HUES64 (cell line): Measurements from ENCODE around the gene ZNF503.
"Not testable (repeated sequence)": the region's sequence is repeated elsewhere in the genome, so short reads cannot be mapped to it uniquely, and the experiment has no call there.

Experiments
- H3K27ac ChIP-seq: 2 replicates; pipeline ENCODE4 v1.7.0; 2013; ENCODE audit warnings: low read depth, low read length, inconsistent platforms
- H3K27me3 ChIP-seq: 2 replicates; pipeline ENCODE4 v1.6.1; 2013; ENCODE audit warnings: mild to moderate bottlenecking, low read length; ENCODE audit not compliant: insufficient read depth
- H3K36me3 ChIP-seq: 2 replicates; pipeline ENCODE4 v1.6.1; 2013; ENCODE audit warnings: mild to moderate bottlenecking, low read length; ENCODE audit not compliant: insufficient read depth
- H3K4me1 ChIP-seq: 2 replicates; pipeline ENCODE4 v1.6.1; 2013; ENCODE audit warnings: mild to moderate bottlenecking, low read length, moderate library complexity; ENCODE audit not compliant: insufficient read depth
- H3K4me3 ChIP-seq: 2 replicates; pipeline ENCODE4 v1.5.1; 2013; ENCODE audit warnings: mild to moderate bottlenecking, low read length, moderate library complexity
- H3K9ac ChIP-seq: 2 replicates; pipeline ENCODE4 v1.6.1; 2013; ENCODE audit warnings: mild to moderate bottlenecking, low read depth, low read length
- H3K9me3 ChIP-seq: 2 replicates; pipeline ENCODE4 v1.6.1; 2013; ENCODE audit warnings: low read depth, low read length; ENCODE audit not compliant: insufficient read depth
- WGBS: fragments of 150-250, 120-280 bp; methylation state at CpG from one replicate; pipeline ENCODE4 v1.1.7; 2013; ENCODE audit warnings: missing lambda C conversion rate; 5-methylcytosine and 5-hydroxymethylcytosine counted together

The ZNF503 gene

GRCh38 chr10:75359876-75360275, 41.7 kb downstream of the ZNF503 start:
- not testable (repeated sequence) for H3K4me1 ChIP-seq, H3K27ac ChIP-seq, H3K36me3 ChIP-seq, H3K4me3 ChIP-seq, H3K9ac ChIP-seq, H3K9me3 ChIP-seq, H3K27me3 ChIP-seq
- WGBS, result 95% methylated on average over 8 of the region's 8 CpGs

DNA sequence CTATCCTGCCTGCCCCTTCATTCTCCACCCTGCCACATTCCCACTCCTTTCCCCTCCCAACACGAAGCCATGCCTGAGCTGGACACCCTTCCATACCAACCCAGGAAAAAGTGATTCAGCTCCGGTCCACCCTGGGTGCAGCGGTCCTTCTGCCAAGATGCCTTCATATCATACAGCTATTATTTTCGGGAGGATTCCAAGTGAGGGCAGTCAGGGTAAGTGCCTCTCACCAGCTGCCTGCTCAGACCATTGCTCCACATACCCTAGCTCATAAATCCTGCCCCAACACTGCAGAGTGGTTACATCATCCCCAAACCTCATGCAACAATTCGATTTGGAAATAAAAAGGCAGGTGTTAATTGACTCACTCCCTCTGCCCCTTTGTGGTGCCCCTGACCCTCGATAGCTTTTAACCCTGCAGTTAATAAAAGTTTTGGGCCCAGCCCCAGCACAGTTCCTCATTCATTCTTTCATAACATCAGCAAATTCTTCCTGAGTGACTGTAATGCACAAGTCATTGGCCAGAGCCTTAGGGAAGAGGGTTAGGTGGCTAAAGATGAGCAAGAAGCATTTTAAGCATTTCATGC, 42.6 kb downstream of the ZNF503 start:
- no peak overlapping the region for H3K9ac ChIP-seq
- H3K4me3 ChIP-seq, result no peak overlapping the region
- H3K36me3 ChIP-seq, result no peaks in the 10 kb centered on the region
- H3K9me3 ChIP-seq, result no peaks in the 10 kb centered on the region
- H3K4me1 ChIP-seq, result no peaks in the 10 kb centered on the region
- no peaks in the 10 kb centered on the region for H3K27me3 ChIP-seq
- H3K27ac ChIP-seq, result no peak overlapping the region
- WGBS, result 85% methylated on average over 6 of the region's 6 CpGs

GRCh38 chr10:75358132-75358531, 43.4 kb downstream of the ZNF503 start:
- Histone ChIP-seq H3K9ac (no peak overlapping the region), H3K4me3 (no peak overlapping the region), H3K27me3 (no peaks in the 10 kb centered on the region), H3K4me1 (no peaks in the 10 kb centered on the region), H3K9me3 (no peaks in the 10 kb centered on the region), H3K36me3 (no peaks in the 10 kb centered on the region), H3K27ac (no peak overlapping the region)
- WGBS, result 90% methylated on average over 5 of the region's 5 CpGs

DNA sequence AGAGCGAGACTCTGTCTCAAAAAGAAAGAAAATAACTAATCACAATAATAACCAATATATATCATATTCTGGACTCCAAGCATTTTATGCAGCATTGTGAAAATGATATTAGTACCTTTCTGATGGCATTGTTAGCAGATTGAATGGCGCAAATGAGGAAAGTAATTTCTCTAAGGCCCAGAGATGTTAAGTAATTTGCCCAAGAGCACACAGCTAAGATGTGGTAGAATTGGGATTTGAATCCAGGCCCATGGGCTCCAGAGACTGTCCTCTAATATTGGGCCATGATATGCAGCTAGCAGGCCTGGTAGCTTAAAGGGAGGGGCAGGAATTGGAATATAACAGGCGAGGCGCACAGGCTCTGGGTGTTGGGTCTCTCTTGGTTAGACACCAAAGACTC, 44.1 kb downstream of the ZNF503 start:
- Histone ChIP-seq H3K4me1 (no peaks in the 10 kb centered on the region), H3K9me3 (no peaks in the 10 kb centered on the region), H3K4me3 (no peak overlapping the region), H3K27ac (no peak overlapping the region), H3K9ac (no peak overlapping the region), H3K36me3 (no peaks in the 10 kb centered on the region), H3K27me3 (no peaks in the 10 kb centered on the region)
- 95% methylated on average over 3 of the region's 4 CpGs for WGBS

GRCh38 chr10:75356484-75356883, 45.1 kb downstream of the ZNF503 start:
- H3K4me3 ChIP-seq, result no peak overlapping the region
- H3K4me1 ChIP-seq, result no peaks in the 10 kb centered on the region
- H3K36me3 ChIP-seq, result no peaks in the 10 kb centered on the region
- no peak overlapping the region for H3K9ac ChIP-seq
- no peak overlapping the region for H3K27ac ChIP-seq
- no peaks in the 10 kb centered on the region for H3K27me3 ChIP-seq
- 80% methylated on average over 6 of the region's 6 CpGs for WGBS
- H3K9me3 ChIP-seq, result no peaks in the 10 kb centered on the region

DNA sequence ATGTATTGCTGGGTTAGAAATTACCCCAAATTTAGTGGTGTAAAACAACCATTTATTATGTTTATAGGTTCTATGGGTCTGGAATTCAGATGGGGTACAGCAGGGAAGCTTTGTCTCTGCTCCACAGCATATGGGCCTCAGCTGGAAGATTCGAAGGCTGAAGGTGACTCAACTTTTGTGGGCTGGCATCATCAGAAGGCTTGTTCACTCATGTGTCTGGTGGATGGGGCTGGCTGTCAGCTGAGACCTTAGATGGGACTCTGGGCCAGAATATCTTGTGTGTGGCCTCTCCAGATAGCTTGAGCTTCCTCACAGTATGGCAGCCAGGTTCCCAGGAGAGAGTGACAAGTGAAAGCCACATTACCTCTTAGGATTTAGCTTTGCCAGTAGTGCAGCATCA, 45.9 kb downstream of the ZNF503 start:
- 86% methylated on average over 1 of the region's 1 CpG for WGBS
- Histone ChIP-seq H3K4me1 (no peaks in the 10 kb centered on the region), H3K9me3 (no peaks in the 10 kb centered on the region), H3K27ac (no peak overlapping the region), H3K27me3 (no peaks in the 10 kb centered on the region), H3K4me3 (no peak overlapping the region), H3K36me3 (no peaks in the 10 kb centered on the region), H3K9ac (no peak overlapping the region)

- WGBS, result 88% methylated on average over 7 of the region's 7 CpGs
- H3K9ac ChIP-seq, result no peak overlapping the region
- H3K9me3 ChIP-seq, result no peaks in the 10 kb centered on the region
- no peaks in the 10 kb centered on the region for H3K36me3 ChIP-seq
- no peaks in the 10 kb centered on the region for H3K27me3 ChIP-seq
- no peak overlapping the region for H3K27ac ChIP-seq
- H3K4me3 ChIP-seq, result no peak overlapping the region
- H3K4me1 ChIP-seq, result no peaks in the 10 kb centered on the region
Observed at GRCh38 chr10:75353183-75353582, 48.4 kb downstream of the ZNF503 start.

GRCh38 chr10:75352650-75353049, 48.9 kb downstream of the ZNF503 start:
- H3K27ac ChIP-seq, result no peak overlapping the region
- H3K4me1 ChIP-seq, result no peaks in the 10 kb centered on the region
- H3K27me3 ChIP-seq, result no peaks in the 10 kb centered on the region
- WGBS, result 77% methylated on average over 5 of the region's 5 CpGs
- no peaks in the 10 kb centered on the region for H3K9me3 ChIP-seq
- no peak overlapping the region for H3K4me3 ChIP-seq
- H3K36me3 ChIP-seq, result no peaks in the 10 kb centered on the region
- H3K9ac ChIP-seq, result no peak overlapping the region

DNA sequence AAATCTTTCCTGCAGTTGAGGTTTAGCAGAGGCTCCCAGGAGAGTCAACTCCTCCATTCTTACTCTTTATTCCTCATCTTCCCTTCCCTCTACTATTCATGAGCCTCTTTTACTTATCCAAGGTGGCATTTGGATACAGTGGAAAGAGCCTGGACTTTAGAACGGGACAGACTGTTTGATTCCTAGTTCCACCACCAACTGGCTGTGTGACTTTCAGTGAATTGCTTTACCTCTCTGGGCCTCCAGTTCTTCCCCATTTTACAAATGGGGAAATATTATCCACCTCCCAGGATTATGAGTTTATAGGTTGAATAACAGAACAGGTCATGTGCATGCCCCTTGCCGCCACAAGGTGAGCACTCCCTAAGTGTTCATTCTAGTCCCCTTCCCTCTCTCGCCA, 49.9 kb downstream of the ZNF503 start:
- Histone ChIP-seq H3K4me1 (no peaks in the 10 kb centered on the region), H3K27me3 (no peaks in the 10 kb centered on the region), H3K9ac (no peak overlapping the region), H3K27ac (no peak overlapping the region), H3K9me3 (no peaks in the 10 kb centered on the region), H3K4me3 (no peak overlapping the region), H3K36me3 (no peaks in the 10 kb centered on the region)
- WGBS, result 96% methylated on average over 3 of the region's 3 CpGs

DNA sequence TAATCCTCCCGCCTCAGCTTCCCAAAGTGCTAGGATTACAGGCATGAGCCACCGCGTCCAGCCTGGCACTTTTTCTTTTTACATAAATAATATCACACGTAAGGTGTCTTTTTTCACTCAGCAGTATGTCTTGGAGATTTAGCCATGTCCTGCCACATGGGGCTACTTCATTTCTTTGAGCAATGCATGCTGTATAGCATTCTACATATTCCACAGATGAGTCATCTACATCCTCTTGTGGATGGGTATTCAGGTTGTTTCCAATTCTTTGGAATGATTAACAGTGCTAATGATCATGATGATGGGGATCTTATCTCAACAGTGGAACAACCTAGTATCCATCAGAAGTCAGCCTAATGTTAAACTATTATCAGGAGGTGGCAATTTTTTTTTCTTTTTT, 50.8 kb downstream of the ZNF503 start:
- H3K9me3 ChIP-seq, result no peaks in the 10 kb centered on the region
- no peaks in the 10 kb centered on the region for H3K4me1 ChIP-seq
- H3K4me3 ChIP-seq, result no peak overlapping the region
- H3K27me3 ChIP-seq, result no peaks in the 10 kb centered on the region
- H3K9ac ChIP-seq, result no peak overlapping the region
- 93% methylated on average over 4 of the region's 4 CpGs for WGBS
- H3K36me3 ChIP-seq, result no peaks in the 10 kb centered on the region
- H3K27ac ChIP-seq, result no peak overlapping the region
